Loucy (cell line): ENCODE measurements around the gene TAS1R1.

Experiments used
- CTCF ChIP-seq: fragments of 200-600 bp; sonication (generic); conservative IDR thresholded peaks from 2 replicates; pipeline ENCODE4 v1.5.1; 2014; ENCODE audit warnings: mild to moderate bottlenecking, antibody characterized with exemption, low read length
- EZH2phosphoT487 ChIP-seq: fragments of 200-600 bp; IDR thresholded peaks from 2 replicates; pipeline ENCODE4 v1.6.1; 2018; ENCODE audit warnings: antibody characterized with exemption, mild to moderate bottlenecking, moderate library complexity, borderline replicate concordance

GRCh38 chr1:6593810-6594209 lies 38.7 kb downstream of the TAS1R1 start:
- TF ChIP-seq CTCF: no peak
- no peak for TF ChIP-seq EZH2phosphoT487
